Suprapubic skin (tissue), 4 donors: ENCODE measurements around the gene TBC1D21. TPM values are rescaled to one million over a fixed set of nuclear protein-coding genes. Genes with fewer than 3 reads are reported as not detected.
A peak's percentile ranks its signal among the peaks of the same experiment; 100 is the strongest.

Experiments used
- DNase-seq, 2 donors: peaks; one replicate each; pipeline ENCODE4 v3.0.0-alpha.2; 2019; ENCODE audit warnings: low spot score in 2 of 2
- H3K27ac ChIP-seq: fragments of 200-600 bp; sonication (generic); one replicate; pipeline ENCODE4 v1.5.1; 2019
- H3K27me3 ChIP-seq: fragments of 200-600 bp; sonication (generic); one replicate; pipeline ENCODE4 v1.5.1; 2019
- H3K36me3 ChIP-seq: fragments of 200-600 bp; sonication (generic); one replicate; pipeline ENCODE4 v1.5.1; 2019
- H3K4me1 ChIP-seq: fragments of 200-600 bp; sonication (generic); one replicate; pipeline ENCODE4 v1.5.1; 2019
- H3K4me3 ChIP-seq: fragments of 200-600 bp; sonication (generic); one replicate; pipeline ENCODE4 v1.5.1; 2019; ENCODE audit warnings: mild to moderate bottlenecking
- H3K9me3 ChIP-seq: fragments of 200-600 bp; sonication (generic); one replicate; pipeline ENCODE4 v1.5.1; 2019
- EP300 ChIP-seq: sonication (generic); formaldehyde crosslinking; IDR thresholded peaks from one replicate; pipeline ENCODE4 v1.6.1; 2017; ENCODE audit warnings: antibody characterized with exemption
- POLR2A ChIP-seq, 2 donors: fragments of 450-650 bp; IDR thresholded peaks; one replicate each; pipeline ENCODE4 v1.6.1; 2017; ENCODE audit warnings: antibody characterized with exemption in 2 of 2, mild to moderate bottlenecking in 2 of 2, moderate library complexity in 2 of 2
- POLR2AphosphoS5 ChIP-seq, 3 donors: sonication (generic); formaldehyde crosslinking; IDR thresholded peaks; one replicate each; pipeline ENCODE4 v1.6.1; 2017; ENCODE audit warnings: antibody characterized with exemption in 3 of 3
- WGBS: methylation state at CpG from one replicate; pipeline ENCODE4 v1.1.5; 2018; 5-methylcytosine and 5-hydroxymethylcytosine counted together
- total RNA-seq, 4 donors: library from RNA; depleted of rRNA; stranded (reverse); fragments of >200 nt; gene quantifications; one replicate each; pipeline ENCODE4 v1.1.0, GENCODE V29; 2016
- TF ChIP-seq, protein P1 (sequence below), 2 donors: fragments of 200-600 bp in 1 of 2; fragments of 450-650 bp in 1 of 2; sonication (generic) in 1 of 2; IDR thresholded peaks; one replicate each; pipeline ENCODE4 v1.5.1; 2016 to 2019; ENCODE audit warnings: antibody characterized with exemption in 2 of 2, mild to moderate bottlenecking in 1 of 2, moderate library complexity in 1 of 2

TBC1D21 gene
- total RNA-seq, 4 donors from 2014 or later, result not detected

DNA sequence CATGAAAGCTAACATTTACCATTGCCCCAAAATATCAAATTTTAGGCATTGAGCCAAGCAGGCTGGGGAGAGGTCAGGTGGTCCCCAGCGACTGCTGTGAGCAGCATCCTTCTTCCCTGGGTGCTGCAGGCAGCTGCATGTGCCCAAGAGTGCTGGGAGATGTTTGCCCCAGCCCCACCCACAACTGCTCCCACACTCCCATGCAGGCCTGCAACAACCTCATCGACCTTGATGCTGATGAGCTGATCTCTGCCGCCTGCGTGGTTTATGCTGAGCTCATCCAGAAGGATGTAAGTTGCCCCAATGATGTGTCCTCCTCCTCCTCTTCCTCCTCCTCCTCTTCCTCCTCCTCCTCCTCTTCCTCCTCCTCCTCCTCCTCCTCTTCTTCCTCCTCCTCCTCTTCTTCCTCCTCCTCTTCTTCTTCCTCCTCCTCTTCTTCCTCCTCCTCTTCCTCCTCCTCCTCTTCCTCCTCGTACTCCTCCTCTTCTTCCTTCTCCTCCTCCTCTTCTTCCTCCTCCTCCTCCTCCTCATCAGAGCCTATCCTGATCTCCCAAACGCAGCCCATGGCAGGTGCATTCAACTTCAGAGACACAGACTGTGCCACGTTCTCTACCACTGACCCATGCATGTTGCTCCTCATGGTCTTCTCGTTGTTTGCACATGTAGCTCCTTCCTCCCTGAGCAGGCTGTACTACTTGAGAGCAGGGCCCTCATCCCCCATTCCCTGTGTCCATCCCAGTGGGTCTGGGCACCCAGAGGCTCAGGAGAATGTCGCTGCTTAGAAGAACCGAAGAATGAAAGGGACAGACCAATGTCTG, 15.1 kb downstream of the TBC1D21 start:
- TF ChIP-seq, protein P1, sequence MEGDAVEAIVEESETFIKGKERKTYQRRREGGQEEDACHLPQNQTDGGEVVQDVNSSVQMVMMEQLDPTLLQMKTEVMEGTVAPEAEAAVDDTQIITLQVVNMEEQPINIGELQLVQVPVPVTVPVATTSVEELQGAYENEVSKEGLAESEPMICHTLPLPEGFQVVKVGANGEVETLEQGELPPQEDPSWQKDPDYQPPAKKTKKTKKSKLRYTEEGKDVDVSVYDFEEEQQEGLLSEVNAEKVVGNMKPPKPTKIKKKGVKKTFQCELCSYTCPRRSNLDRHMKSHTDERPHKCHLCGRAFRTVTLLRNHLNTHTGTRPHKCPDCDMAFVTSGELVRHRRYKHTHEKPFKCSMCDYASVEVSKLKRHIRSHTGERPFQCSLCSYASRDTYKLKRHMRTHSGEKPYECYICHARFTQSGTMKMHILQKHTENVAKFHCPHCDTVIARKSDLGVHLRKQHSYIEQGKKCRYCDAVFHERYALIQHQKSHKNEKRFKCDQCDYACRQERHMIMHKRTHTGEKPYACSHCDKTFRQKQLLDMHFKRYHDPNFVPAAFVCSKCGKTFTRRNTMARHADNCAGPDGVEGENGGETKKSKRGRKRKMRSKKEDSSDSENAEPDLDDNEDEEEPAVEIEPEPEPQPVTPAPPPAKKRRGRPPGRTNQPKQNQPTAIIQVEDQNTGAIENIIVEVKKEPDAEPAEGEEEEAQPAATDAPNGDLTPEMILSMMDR (IDR thresholded peaks at IDR 0.05), result no peak
- TF ChIP-seq POLR2A (IDR thresholded peaks at IDR 0.05) (no peak), POLR2AphosphoS5 (IDR thresholded peaks at IDR 0.05) (no peak), EP300 (no peak)
- WGBS, result 71% methylated on average over 10 of the region's 10 CpGs
- Histone ChIP-seq H3K36me3 (no peaks in the 10 kb centered on the region), H3K9me3 (no peaks in the 10 kb centered on the region), H3K4me3 (no peak overlapping the region), H3K27ac (no peak overlapping the region), H3K4me1 (no peaks in the 10 kb centered on the region), H3K27me3 (peaks cover 7% of the 10 kb centered on the region)
- peak in 1 of 2 donors; percentile 38 for DNase-seq

DNA sequence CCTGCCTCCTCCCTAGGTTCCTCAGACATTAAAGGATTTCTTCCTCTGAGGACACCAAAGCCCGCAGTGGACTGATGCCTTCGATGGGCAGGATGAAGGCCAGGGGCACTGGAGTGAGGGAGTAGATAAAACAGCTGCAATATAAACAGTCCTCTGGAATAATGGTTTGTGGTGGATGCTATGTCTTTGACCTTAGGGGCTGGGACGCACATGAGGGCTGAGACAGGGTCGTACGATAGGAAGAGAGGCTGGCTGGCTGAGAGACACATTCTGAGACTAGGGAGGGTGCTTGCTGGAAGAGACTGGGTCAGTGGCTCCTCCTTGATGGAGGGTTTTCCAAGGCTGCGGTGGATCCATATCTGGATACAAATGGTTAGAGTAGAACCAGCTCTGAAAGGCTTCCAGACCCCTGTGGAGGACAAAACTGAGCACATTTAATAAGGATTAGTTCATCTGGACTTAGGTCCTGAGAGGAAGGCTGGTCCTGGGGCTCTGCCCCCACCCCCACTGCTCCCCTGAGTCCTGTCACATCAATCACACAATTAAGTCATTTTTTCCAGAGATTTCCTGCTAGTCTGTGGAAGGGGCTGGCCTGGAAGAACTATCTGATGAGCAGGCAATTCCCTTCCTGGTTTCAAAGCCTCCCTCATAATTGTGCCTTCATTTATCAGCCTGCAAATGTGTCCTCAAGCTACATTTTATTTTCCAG, 15.8 kb downstream of the TBC1D21 start:
- Histone ChIP-seq H3K36me3 (no peaks in the 10 kb centered on the region), H3K27ac (no peak overlapping the region), H3K27me3 (peaks cover 7% of the 10 kb centered on the region), H3K9me3 (no peaks in the 10 kb centered on the region), H3K4me1 (no peaks in the 10 kb centered on the region), H3K4me3 (no peak overlapping the region)
- DNase-seq, result peak in 1 of 2 donors; percentile 53
- no peak for TF ChIP-seq POLR2A (IDR thresholded peaks at IDR 0.05)
- TF ChIP-seq EP300, result no peak
- TF ChIP-seq, protein P1 (IDR thresholded peaks at IDR 0.05), result no peak
- TF ChIP-seq POLR2AphosphoS5 (IDR thresholded peaks at IDR 0.05), result no peak
- 79% methylated on average over 6 of the region's 6 CpGs for WGBS

DNA sequence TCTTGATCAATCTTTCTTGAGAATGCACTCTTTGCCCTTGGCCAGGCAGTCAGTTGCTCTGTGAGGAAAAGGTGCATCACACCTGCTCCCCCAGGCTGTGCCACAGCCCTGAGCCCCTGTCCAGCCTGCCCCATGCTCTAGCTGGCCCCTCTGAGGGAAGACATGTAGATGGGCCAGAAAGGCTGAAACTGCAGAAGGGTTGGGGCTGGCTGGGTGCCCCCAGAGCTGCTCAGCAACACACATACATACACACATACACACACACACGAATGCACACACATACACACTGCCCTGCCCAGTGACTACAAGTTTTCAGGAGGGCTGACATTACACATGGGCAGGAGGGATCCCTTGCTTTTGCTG, 16.4 kb downstream of the TBC1D21 start:
- peak in 1 of 2 donors; percentile 60 for DNase-seq
- Histone ChIP-seq H3K4me1 (no peaks in the 10 kb centered on the region), H3K27ac (no peak overlapping the region), H3K9me3 (no peaks in the 10 kb centered on the region), H3K36me3 (no peaks in the 10 kb centered on the region), H3K4me3 (no peak overlapping the region), H3K27me3 (peaks cover 4% of the 10 kb centered on the region)
- no peak for TF ChIP-seq POLR2AphosphoS5 (IDR thresholded peaks at IDR 0.05)
- TF ChIP-seq POLR2A (IDR thresholded peaks at IDR 0.05), result no peak
- TF ChIP-seq EP300, result no peak
- TF ChIP-seq, protein P1 (IDR thresholded peaks at IDR 0.05), result no peak
- 60% methylated on average over 1 of the region's 1 CpG for WGBS

DNA sequence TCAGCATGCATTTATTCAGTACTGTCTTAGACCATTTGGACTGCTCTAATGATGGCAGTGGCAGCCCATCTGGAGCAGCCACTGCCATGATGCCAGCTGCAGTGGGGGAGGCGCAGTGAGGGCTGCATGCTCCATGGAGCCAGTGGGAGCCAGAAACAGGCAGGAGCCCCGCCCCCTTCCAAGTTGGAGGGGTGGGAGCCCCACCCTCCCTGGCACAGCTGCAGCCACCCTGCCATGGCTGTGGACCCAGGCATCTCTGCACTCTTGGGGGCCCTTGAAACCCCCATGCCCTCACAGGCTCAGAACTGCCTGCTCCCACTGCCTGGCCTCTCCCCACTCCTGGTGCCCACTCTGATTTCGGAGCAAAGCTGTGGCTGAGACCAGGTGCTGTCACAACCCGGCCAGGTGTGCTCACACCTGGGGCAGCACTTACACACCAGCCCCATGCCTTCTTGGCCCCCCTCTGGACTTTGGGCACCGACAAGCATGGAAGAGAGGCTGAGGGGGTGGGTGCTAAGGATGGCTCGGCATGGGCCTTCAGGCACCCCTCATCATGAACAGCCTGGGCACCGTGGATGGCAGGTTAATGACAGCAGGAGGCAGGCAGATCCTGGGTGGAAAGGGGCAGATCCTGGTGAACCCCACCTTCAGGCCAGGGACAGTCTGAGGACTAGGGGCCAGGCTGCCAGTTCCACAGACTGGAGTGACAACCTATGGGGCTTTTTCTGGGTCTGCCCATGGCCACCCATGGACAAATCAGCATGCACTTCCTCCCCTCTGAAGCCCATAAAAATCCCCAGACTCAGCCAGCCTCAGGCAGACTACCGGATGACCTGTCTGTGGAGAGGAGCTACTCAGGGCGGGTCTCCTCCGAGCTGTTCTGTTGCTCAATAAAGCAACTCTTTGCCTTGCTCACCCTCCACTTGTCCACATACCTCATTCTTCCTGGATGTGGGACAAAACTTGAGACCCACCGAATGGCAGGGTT, 18.3 kb downstream of the TBC1D21 start:
- TF ChIP-seq POLR2AphosphoS5 (IDR thresholded peaks at IDR 0.05) (no peak), POLR2A (IDR thresholded peaks at IDR 0.05) (no peak), EP300 (no peak)
- TF ChIP-seq, protein P1 (IDR thresholded peaks at IDR 0.05), result no peak
- WGBS, result 70% methylated on average over 5 of the region's 11 CpGs
- Histone ChIP-seq H3K4me3 (no peak overlapping the region), H3K27me3 (peaks cover 4% of the 10 kb centered on the region), H3K9me3 (no peaks in the 10 kb centered on the region), H3K36me3 (no peaks in the 10 kb centered on the region), H3K4me1 (no peaks in the 10 kb centered on the region), H3K27ac (no peak overlapping the region)
- DNase-seq, result peak in 1 of 2 donors; percentile 60
